AG20443 (cell line): ENCODE data around the gene SIM2.

ENCODE experiments used
- DNase-seq: peaks from one replicate; pipeline ENCODE4 v3.0.0; 2012; ENCODE audit warnings: low spot score, mixed read lengths

Gene SIM2

GRCh38 chr21:36738489-36739126 lies 39.7 kb downstream of the SIM2 start:
- DNase-seq: no peak

- no peak for DNase-seq
Observed at GRCh38 chr21:36741506-36741905, 42.6 kb downstream of the SIM2 start.

- DNase-seq: no peak
Observed at GRCh38 chr21:36743008-36743407, 44.1 kb downstream of the SIM2 start.

- DNase-seq: no peak
Observed at GRCh38 chr21:36743446-36743845, 44.5 kb downstream of the SIM2 start.

GRCh38 chr21:36744190-36744559 lies 45.3 kb downstream of the SIM2 start:
- DNase-seq: no peak

GRCh38 chr21:36744560-36745231 lies 45.8 kb downstream of the SIM2 start:
- DNase-seq: no peak

GRCh38 chr21:36745459-36745858 lies 46.5 kb downstream of the SIM2 start:
- no peak for DNase-seq

- peak; percentile 25 for DNase-seq
Observed at GRCh38 chr21:36747041-36747814, 48.3 kb downstream of the SIM2 start.

- peak; percentile 89 for DNase-seq
Observed at GRCh38 chr21:36747815-36748383, 49.0 kb downstream of the SIM2 start.

GRCh38 chr21:36749935-36750575 lies 51.1 kb downstream of the SIM2 start:
- DNase-seq: no peak

- DNase-seq: no peak
Observed at GRCh38 chr21:36750576-36750959, 51.7 kb downstream of the SIM2 start.

- no peak for DNase-seq
Observed at GRCh38 chr21:36751383-36751782, 52.5 kb downstream of the SIM2 start.

GRCh38 chr21:36753556-36753955 lies 54.6 kb downstream of the SIM2 start:
- DNase-seq: peak; percentile 30

GRCh38 chr21:36754241-36754898 lies 55.5 kb downstream of the SIM2 start:
- DNase-seq: no peak

- DNase-seq: no peak
Observed at GRCh38 chr21:36756527-36756926, 57.6 kb downstream of the SIM2 start.

- no peak for DNase-seq
Observed at GRCh38 chr21:36757196-36757595, 58.3 kb downstream of the SIM2 start.

GRCh38 chr21:36759348-36760083 lies 60.6 kb downstream of the SIM2 start:
- DNase-seq: no peak

- no peak for DNase-seq
Observed at GRCh38 chr21:36761685-36762084, 62.8 kb downstream of the SIM2 start.

GRCh38 chr21:36762642-36763041 lies 63.7 kb downstream of the SIM2 start:
- no peak for DNase-seq

- DNase-seq: no peak
Observed at GRCh38 chr21:36763305-36763704, 64.4 kb downstream of the SIM2 start.

GRCh38 chr21:36765229-36765628 lies 66.3 kb downstream of the SIM2 start:
- no peak for DNase-seq
